ENCODE data around the gene P4HTM.

DNA sequence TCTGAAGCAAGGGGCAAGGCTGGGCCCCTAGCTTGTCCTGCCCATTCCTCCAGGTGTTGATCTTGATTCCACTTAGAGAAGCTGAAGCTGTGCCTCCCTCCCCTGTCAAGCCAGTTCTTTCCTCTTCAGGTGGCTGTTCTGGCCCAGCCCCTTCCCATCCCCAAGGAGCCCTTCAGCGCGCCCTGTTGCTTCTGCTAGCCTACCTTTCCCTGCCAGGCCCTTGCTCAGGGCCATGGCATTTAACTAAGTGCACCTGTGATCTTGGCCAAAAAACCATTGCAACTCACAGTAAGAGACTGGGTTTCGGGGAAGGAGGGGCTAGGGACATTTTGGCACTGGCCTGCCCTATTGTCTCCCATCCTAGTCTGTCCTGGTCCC lies 15.3 kb downstream of the P4HTM start:
- TF ChIP-seq, protein P1, sequence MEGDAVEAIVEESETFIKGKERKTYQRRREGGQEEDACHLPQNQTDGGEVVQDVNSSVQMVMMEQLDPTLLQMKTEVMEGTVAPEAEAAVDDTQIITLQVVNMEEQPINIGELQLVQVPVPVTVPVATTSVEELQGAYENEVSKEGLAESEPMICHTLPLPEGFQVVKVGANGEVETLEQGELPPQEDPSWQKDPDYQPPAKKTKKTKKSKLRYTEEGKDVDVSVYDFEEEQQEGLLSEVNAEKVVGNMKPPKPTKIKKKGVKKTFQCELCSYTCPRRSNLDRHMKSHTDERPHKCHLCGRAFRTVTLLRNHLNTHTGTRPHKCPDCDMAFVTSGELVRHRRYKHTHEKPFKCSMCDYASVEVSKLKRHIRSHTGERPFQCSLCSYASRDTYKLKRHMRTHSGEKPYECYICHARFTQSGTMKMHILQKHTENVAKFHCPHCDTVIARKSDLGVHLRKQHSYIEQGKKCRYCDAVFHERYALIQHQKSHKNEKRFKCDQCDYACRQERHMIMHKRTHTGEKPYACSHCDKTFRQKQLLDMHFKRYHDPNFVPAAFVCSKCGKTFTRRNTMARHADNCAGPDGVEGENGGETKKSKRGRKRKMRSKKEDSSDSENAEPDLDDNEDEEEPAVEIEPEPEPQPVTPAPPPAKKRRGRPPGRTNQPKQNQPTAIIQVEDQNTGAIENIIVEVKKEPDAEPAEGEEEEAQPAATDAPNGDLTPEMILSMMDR (IDR thresholded peaks at IDR 0.05) = no peak
- no peak for TF ChIP-seq ZFX (IDR thresholded peaks at IDR 0.05; ENCODE audit: borderline replicate concordance)

Measured in 22Rv1 (cell line).